Measurements from ENCODE around the gene CPEB1.
A peak's percentile ranks its signal among the peaks of the same experiment; 100 is the strongest.
"Not testable (repeated sequence)": the region's sequence is repeated elsewhere in the genome, so short reads cannot be mapped to it uniquely, and the experiment has no call there.

Gene CPEB1

GRCh38 chr15:82545002-82545401 is 102.2 kb downstream of the CPEB1 start:
- no peak for DNase-seq (ENCODE audit: low spot score)

DNA sequence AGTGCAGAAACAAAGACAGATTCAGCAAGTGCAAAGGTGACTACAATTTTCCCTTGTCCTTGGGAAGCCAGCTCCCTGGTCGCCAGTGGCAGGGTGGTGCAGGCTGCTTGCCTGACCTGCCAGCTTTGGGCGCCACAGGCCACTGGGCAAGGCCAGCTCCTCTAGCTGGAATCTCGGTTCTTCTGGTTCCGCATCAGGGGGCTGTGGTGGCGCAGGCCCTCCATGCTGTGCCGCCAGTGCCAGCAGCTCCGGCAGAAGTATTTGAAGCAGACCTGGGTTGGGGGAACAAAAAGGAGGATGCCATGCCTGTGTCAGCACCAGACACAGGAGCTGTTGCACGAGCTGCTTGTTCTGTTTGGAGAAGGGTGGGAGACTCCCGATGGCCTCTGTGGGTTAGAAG is 102.7 kb downstream of the CPEB1 start:
- no peak for DNase-seq (ENCODE audit: low spot score)

GRCh38 chr15:82543160-82543559 is 104.0 kb downstream of the CPEB1 start:
- peak; percentile 11 for DNase-seq (ENCODE audit: low spot score)

- no peak for DNase-seq (ENCODE audit: low spot score)
These were observed 106.2 kb downstream of the CPEB1 start for GRCh38 chr15:82540984-82541431.

DNA sequence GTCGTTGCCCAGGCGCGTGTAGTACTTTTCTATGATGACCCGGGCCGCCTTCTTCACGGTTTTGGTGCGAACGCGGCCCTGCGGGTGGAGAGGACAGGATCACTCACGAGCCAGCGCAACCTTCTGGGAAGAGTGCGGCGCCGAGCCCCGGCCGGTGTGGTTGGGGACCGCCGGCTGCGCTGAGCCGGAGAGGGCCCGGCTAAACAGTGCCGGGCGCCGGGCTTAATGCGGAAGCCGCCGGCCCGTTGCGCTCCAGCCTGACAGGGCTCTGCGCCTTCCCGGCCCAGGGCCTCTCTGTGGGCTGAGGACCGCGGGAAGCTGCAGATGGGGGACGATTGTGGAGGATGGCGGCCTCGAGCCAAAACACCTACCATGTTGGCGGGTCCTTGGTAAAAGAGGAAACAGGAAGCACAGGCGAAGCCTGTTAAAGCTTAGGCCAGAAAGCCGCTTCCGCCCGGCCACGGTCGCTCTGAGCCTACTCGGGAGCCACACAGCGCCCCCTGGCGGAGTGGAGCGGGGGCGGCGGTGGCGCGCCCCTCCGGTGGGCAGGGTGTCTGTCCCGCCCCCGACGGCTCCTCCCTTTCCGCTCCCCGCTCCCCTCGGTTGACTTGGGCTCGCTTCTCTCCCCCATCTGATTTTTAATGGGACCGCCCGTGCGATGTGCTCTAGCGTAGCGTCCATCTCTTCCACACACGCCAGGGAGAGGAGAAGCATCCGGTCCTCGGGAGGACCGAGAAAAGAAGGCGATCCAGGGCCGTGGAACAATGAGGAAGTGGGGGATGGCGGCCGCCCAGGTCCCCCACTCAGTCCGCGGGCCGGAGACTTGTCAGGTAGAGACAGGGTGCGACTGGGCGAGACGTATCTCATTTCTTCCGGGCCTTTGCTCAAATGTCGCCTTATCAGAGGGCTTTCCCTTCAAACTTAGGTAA is 106.8 kb downstream of the CPEB1 start, which contains the start of gene RPS17:
Gene RPS17, minus strand, starts transcription at position 403 of the 929 bp plus-strand sequence. Its CDS starts 29 bp downstream, at position 374.
- DNase-seq (ENCODE audit: low spot score): peak; percentile 96

DNA sequence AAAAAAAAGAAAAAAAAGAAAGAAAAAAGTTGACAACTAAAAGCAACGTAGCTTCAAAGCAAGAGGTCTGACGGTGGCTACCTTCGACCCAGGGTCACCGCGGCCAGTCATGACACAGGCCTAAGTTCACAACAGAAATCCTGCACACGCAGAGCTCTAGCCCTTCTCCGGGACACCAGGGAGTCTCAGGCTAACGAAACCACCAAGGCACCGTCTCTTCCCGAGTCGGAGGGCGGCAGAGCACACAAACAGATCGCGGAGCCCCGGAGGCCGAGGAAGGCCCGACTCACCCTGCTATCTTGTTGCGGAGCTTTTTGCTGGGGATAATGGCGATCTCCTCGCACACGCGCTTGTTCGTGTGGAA is 107.5 kb downstream of the CPEB1 start:
- DNase-seq (ENCODE audit: low spot score): peak; percentile 39

- DNase-seq (ENCODE audit: low spot score): peak; percentile 19
These were observed 108.0 kb downstream of the CPEB1 start for GRCh38 chr15:82538961-82539690.

GRCh38 chr15:82537351-82537908 is 109.7 kb downstream of the CPEB1 start:
- DNase-seq (ENCODE audit: low spot score): peak; percentile 15

DNA sequence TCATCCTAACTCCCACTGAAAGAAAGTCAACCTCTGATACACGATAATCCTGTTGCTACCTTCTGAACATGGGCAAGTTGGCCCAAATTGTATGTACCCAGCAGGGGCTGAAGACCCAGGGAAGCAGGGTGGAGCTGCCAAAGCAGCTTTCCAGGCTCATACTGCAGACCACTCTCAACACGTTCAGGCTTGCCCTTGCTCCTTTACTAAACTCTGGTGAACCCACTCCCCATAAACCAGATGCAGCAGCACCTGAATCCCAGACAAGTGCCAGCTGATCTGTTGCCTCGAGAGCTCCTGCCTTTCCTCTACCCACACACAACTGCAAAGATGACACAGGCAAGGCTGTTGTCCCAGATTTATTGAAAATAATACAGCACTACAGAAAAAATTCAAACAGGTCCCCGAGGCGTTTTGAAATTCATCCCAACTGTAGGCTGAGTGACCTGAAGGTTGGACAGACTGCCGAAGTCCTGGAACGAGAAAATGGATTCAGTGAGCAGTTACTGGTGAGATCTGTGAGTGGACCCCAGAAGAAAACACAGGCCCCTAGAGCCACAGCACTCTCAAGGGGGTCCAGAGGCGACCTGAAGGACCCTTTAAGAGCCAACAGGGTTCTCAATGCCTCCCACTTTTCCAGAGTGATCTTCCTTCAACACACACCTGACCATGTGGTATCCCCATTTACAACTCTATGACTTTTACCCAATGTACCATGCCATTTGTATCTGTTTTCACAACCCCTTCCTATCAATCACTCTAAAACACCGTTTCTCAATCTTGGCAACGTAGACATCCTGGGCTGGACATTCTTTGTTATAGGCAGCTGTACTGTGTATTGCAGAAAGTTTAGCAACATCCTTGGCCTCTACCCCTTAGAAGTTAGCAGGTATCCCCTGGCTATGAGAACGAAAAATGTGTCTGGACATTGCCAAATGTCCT is 110.5 kb downstream of the CPEB1 start:
- DNase-seq (ENCODE audit: low spot score): peak; percentile 21

GRCh38 chr15:82535566-82536408 is 111.4 kb downstream of the CPEB1 start:
- peak; percentile 50 for DNase-seq (ENCODE audit: low spot score)

- not testable (repeated sequence) for DNase-seq (ENCODE audit: low spot score)
These were observed 112.0 kb downstream of the CPEB1 start for GRCh38 chr15:82535151-82535550.

DNA sequence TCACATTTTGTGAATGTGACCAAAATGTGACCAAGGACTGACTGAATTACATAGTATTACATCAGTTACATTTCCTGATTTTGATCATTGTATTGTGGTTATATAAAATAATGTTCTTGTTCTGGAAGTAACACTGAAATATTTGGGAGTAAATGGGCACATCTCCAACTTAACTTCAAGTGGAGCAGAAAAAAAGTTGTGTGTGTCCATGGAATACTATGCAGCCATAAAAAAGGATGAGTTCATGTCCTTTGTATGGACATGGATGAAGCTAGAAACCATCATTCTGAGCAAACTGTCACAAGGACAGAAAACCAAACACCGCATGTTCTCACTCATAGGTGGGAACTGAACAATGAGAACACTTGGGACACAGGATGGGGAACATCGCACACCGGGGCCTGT is 112.7 kb downstream of the CPEB1 start:
- peak; percentile 19 for DNase-seq (ENCODE audit: low spot score)

GRCh38 chr15:82533801-82534200 is 113.4 kb downstream of the CPEB1 start:
- DNase-seq (ENCODE audit: low spot score): peak; percentile 22

- peak; percentile 16 for DNase-seq (ENCODE audit: low spot score)
These were observed 114.1 kb downstream of the CPEB1 start for GRCh38 chr15:82532991-82533481.

DNA sequence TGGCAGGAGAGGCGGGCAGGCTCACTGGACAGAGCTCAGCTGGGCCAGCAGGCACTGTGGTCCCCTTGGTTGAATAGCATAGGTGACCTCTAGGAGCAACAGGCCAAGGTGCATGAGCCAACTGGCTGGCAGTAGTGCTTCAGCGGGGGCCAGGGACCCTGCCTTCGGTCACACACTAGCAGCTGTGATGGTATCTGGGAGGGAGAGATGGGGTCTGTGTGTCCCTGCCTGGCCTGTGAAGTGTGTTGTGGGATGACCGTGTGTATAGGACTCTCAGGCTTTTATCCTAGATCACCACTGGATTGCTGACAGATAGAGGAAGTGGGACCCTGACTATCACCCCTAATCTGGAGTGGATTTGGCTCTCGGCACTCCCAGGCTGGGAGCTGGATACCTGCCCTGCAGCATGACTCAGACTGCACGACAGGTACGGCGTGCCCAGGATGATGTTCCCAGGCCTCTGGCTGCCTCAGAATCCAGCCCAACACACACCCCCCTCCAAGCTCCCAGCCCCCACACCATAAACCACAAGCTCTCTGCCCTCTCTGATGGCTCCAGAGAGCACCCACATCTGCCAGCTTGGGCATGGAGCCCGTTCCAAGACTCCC is 114.7 kb downstream of the CPEB1 start:
- no peak for DNase-seq (ENCODE audit: low spot score)

GRCh38 chr15:82531496-82532382 is 115.4 kb downstream of the CPEB1 start:
- DNase-seq (ENCODE audit: low spot score): no peak

GRCh38 chr15:82530606-82531379 is 116.4 kb downstream of the CPEB1 start:
- DNase-seq (ENCODE audit: low spot score): peak; percentile 77

DNA sequence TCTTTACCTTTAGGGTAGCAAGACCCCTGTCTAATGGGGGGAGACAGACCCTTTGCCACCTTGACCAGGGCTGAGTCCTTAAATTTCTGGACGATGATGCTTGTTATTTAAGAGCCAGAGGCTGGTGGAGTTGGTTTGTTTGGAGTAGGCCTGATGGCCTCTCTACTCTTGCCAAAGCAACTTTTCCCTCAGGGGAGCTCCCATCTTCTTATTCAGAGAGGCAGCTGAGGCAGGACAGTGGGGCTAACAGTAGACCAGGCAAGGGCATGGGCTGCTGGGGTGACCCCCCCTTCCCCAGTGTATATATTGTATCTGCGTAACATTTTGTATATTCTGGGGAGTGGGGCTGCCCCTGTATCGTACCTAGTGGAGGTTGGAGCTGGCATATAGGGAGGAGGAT is 117.2 kb downstream of the CPEB1 start:
- DNase-seq (ENCODE audit: low spot score): no peak

All from NAMALWA (cell line).